ENCODE results near the gene C4orf50.

C4orf50 gene

DNA sequence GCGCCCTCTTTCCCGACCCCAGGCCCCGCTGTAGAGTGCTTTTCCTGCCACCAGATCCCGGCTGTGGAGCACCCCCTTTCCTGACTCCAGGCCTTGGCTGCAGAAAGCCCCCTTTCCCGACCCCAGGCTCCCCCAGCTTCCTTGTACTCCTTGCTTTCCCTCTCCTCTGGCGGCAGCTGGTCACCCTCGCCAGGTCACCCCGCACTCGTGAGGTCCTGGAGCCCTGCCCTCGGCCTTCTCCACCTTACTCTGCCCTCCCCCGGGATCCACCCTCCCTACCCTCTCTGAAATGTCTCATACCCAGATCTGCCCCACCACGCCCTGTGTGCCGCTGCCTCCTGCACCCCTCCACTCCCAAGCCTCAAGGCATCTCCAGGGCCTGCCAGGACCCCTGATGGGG is 25.0 kb upstream of the C4orf50 start:
- no peak for DNase-seq

DNA sequence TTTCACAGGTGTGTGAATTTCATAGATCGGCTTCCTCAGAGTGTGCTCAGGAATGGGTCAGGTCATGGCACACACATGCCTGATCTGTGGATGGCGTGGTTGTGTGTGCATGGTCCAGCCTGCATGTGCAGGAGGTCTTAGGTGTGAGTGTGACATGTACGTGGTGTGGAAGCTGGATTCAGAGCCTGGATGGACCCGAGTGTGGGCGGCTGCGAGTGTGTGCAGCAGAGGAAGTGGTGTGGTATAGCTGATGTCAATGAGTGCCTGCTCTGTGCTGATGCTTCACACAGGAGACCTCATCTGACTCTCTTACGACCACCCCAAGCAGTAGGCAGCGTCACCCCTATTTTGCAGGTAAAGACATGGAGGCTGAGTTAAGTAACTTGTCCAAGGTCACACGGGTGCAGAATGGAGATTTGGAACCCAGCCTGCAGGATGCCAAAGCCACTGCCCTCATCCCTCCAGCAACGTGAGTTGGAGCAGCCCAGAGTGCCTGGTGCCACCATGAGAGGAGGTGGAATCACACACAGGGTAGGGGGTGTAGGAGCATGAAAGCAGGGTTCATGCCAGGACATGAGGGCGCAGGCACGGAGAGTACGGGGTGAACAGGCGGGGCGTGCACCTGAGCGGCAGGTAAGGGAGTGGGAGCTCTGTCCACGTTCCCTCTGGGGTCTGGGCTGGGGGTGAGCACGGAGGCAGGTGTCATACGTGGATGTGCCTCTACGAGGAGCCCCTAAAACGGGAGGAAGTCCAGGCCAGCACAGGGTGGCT is 24.2 kb upstream of the C4orf50 start:
- DNase-seq, result no peak

DNA sequence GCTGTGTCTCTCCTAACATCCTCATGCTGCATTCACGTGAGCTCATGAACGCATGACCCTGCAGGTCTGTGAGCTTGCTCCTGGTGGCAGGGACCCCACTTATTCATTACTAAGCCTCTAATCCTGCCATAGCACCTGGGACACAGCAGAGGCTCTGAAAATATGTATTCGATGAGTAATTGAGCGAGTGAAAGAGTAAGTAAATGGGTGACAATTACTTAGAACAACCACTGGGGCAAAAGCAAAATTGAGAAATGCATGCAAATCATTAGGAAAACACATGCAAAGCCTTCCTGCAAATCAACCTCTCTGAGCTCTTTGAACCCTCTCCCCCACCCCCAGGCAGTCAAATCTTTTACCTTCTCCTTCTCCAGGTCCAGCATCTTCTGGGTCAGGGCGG is 23.6 kb upstream of the C4orf50 start:
- no peak for DNase-seq

GRCh38 chr4:6038711-6039110 is 20.5 kb upstream of the C4orf50 start:
- no peak for DNase-seq

- no peak for DNase-seq
These were observed 17.6 kb upstream of the C4orf50 start for GRCh38 chr4:6035786-6036185.

GRCh38 chr4:6033381-6033780 is 15.2 kb upstream of the C4orf50 start:
- no peak for DNase-seq

DNA sequence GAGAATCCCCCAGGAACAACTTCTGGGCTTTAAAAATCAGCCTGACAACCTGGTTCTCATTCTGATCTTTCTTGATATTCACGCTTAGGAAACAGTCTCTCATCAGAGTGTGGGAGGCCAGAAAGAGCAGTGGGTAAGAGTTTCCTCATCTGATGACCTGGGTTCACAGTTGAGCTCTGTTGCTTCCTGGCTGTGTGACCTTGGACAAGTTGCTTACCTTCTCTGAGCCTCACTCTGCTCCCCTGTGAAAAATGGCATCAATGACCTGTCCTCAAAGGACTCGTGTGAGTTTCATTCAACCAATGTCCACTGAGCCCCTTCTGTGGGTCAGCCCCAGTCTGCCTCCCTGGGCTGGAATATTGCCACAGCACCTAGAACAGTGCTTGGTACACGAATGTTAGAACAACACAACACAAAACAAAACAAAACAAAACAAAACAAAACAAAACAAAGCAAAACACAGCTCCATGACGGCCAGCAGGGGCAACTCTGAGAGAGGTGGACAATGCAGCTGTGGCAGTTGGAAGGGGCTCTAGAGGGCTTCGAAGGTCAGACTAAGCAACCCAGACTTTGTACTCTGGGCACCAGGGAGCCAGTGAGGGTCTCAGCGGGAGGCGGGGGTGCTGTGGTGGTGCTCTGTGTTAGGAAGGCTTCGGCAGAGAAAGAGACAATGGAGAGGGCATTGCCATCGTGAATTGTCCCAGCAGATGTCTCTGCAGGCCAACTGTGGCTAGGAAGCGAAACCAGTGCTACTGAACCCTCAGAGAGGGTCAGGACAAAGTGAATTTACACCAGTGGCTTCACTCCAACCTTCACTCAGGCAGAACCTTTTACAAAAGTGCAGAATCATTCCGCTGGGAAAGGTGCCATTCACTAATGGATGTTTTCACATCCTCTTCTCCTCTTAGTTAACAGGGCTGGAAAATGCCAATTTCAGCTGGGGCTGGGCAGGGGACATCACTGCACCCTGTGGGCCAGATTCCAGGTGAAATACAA is 14.3 kb upstream of the C4orf50 start:
- peak; percentile 97 for DNase-seq

DNA sequence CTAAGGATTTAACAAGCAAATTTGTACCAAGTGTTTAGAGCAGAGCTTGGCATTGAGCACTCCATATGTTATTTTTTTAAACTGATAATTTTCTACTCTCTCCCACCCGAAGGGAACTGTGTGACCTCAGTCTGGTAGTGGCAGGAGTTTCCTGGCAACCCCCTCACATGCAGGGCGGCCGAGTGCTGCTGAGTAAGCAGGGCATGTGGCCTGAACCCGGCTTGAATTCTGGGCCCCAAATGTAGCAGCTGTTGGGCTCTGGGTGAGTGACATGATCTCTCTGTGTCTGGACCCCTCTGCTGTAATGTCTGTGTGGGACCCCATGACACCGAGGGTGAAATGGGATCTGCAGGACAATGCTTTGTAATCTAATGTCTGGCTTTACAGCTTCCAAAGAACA is 13.6 kb upstream of the C4orf50 start:
- DNase-seq, result no peak

DNA sequence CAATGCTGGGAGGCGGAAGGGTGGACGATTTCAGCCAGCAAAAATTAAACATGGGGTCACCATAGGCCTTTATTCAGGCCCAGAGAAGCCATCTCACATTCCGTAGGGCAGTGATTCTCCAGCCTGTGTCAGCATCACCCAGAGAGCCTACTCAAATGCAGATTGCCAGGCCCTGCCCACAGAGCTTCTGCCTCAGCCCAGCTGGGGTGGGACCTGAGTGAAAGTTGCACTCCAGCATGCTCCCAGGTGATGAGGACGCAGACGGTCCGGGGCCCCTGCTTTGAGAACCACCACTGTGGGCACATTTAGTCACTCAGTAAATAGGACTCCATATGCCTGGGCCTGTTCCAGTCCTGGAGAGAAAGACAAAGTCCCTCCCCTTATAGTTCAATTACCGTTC is 12.4 kb upstream of the C4orf50 start:
- no peak for DNase-seq

DNA sequence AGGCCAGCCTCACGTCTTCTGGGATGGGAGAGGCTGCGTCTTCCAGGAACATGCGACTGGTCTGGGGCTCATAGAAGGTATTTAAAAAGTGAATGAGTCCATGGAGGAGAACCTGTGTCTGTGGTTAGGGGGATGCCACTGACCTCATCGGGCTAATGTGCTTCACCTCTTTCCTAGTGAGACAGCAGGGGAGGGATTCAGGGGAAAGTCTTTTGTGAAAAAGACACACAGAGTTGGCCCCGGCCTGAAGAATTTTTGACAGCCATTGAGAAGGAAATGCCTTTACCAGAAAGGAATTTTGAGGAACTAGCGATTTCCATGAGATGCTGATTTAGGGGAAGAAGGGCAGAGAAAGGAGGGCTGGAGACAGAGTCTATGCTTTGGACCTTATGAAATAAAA is 11.0 kb upstream of the C4orf50 start:
- no peak for DNase-seq

DNA sequence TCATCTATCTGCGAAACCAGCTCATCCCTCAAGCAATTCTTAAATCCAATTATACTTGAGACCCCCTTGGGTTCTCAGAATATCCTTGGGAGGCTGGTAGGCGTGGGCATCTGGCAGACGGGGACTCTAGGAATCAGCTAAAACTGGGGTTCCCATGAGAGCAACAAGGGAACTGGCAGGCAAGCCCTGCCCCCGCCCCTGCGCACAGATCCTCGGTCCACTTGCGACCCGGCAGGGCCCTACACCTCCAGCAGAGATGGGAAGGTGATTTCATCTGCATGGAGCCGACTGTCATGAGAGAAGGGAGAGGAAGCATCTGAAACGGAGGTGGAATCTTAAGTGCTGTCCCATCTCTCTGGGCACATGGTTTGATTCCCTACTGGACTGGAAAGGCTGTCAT is 9.9 kb upstream of the C4orf50 start:
- no peak for DNase-seq

DNA sequence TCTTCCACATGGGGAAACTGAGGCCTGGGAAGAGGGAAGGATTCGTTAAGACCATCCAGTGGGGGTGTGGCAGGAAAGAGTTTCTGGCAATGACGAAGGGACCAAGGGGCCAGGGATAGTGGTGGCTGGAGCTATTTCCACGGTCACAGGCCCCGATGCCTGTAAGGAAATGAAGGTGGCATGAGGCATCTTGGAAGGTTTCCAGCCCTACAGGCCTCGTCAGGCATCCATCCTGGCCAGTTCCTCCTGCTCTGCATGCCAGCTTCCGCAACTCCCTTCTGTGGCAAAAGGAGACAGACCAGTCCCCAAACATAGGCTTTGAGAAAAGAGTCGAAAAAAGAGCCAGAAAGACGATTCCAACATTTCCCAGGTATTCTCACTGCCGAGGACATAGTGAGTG is 9.2 kb upstream of the C4orf50 start:
- DNase-seq, result no peak

DNA sequence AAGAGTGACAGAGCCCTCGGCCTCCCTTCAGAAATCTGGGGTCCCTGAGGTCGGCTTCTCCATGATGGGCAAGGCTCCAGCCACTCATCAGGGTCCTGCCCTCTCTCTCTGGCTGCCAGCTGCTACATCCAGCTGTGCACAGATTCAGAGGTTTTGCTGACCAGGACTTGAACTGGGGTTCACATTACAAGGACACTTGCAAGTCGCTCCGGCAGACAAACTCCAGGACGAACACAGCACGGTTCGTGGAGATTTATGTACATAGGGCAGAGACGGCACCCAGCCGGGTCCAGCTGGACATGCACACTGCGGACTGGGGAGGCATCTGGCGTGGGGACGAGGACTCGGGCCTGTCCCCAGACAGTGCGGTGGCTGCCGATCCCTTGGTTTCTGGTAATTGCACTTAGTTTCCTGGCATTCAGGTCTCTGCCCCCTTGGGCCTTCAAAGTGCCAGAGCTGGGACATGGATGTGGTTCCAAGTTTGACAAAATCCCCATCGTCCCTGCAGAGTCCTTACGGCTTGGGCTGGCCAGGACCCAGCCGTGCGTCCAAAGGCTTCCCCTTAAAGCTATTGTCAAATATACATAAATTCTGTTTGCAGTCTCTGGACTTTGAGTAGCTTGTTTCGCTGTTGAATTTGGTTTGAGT is 6.2 kb upstream of the C4orf50 start:
- no peak for DNase-seq

DNA sequence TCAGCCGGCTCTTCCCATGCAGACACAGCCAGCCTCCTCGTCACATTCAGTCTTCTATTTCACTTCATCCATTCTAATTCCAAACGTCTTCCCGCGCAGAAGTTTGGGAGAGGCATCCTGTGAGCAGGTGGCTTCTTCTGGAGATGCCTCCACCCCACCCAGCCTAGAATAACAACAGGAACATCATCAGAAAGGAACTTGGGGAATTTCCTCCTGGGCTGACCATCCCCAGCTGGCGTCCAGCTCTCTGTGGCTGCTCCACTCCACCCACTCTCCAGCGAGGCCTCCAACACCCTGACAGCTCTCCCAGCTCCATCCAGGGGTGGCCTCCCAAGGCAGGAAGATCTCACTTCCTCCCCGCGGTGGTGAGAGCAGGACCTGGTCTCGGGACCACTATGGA is 5.5 kb upstream of the C4orf50 start:
- DNase-seq, result no peak

DNA sequence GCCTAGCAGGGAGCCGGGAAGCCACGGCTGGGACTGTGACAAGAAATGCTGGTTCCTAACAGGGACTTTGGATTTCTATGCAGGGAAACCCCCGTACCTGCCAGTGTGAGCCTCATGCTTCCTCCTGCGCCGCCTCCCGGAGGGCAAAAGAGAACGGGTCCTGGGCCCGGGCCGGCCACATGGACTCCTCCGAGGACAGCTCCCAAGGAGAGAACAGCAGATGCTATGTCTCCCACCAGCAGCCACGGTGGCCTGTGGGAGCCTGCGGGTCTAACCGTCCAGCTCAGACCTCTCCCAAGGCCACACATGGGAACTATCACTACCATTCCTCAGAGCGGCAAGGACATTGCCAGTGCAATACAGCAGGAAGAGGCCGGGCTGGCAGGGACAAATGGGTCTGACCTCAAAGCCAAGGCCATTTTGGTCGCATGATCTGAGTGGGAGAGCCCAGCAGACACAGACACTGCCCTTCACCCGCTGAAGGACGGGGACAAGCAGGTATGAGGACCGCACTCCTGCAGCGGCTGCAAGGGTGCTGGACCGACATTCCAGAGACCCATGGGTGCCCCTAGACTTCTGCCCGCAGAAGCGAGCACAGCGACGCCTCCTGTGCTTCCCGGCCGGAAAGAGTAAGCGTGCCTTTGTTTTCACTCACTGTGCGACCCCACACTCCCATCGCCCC is 4.5 kb upstream of the C4orf50 start:
- DNase-seq, result no peak

DNA sequence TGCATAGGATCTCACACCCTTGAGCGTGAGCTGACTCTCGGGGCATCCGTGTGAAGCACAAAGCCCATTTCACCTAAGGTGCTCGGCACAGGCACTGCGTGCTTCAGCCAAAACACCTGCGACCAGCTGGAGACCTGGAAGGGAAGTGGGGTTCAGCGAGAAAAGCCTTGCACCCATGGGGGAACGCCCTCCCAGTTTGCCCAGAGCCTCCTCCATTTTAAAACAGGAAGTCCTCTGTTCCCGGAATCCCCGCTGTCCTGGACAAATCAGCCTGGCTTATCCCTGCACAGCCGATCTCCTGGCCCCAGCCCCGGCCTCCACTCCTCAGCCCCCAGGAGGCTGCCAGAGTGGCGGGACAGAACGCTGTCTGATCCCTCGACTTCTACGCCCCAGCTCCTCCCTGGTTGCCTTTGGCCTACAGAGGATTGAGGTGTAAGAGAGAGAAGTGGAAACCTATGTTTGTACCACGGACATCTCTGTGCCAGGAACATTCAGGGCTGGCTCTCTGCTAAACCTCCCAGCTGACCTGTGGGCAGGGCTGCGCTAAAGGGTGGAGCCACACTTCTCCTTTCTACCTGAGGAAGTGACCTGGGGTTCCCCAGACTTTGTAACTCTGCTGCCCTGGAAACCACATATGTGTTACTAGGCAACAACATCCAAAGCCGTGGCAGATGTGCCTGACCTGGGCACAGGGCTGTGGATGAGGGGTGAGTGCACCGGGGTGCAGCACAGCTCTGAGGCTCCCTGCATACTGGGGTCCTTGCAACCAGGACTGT is 3.8 kb upstream of the C4orf50 start:
- DNase-seq, result no peak

DNA sequence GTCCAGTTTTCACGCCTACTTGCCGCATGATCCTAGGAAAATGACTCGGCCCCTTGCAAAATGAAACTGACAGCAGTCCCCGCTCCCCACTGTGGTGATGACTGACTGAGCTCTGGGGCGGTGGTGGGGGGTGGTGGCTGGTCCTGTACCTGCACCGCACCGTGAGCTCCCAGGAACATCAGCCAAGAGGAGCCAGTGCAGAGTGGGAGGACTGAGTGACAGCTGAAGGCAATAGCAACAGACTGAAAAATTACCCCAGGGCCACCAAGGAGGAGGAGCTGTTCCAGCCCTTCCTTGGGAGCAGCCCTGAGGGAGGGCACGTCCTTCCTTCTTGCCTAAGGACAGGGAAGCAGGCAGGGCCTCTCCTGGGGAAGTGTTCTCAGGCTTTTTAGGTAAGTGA is 2.4 kb upstream of the C4orf50 start:
- DNase-seq, result no peak

- DNase-seq, result peak; percentile 58
These were observed 1.4 kb upstream of the C4orf50 start for GRCh38 chr4:6019316-6020263.

DNA sequence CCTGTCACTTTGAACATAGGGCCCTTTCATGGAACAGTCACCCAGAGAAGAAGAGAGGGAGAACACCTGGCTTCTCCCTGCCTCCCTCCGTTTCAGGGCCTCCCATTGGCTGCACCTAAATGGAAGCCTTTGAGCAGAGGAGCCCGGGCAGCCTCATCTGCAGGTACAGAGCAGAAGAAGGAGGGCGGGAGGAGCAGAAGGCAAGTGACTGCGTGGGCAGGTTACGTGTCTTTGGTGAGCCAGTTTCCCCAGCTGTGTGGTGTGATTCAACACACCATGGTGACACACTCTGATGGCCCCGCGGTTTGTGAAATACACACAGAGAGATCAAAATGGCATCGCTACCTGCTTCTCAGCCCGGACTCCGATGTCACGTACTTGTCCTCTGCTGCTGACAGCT is 431 bp downstream of the C4orf50 start:
- no peak for DNase-seq

DNA sequence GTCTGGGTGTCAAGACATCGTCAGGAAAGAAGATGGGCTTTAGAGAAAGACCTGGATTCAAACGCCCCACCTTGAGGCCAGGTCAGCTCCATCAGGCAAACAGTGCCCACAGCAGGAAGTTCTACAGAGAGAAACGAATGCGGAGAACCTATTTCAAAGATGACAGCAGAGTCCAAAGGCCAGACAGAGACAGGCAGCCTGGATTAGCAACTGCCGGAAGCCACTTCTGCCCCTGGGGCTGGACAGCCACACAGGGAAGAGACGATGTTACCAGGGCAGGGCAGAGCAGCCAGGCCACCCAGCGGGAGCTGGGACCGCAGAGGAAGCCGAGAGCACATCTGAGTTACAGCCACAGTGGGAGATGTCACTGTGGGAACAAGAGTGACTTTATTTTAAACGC is 1.2 kb downstream of the C4orf50 start:
- no peak for DNase-seq

- DNase-seq, result no peak
These were observed 4.7 kb downstream of the C4orf50 start for GRCh38 chr4:6013564-6013963.
